CD4-positive, CD25-positive, alpha-beta regulatory T cell (primary cell): ENCODE results near the gene YDJC. TPM values are rescaled to one million over a fixed set of nuclear protein-coding genes. Genes with fewer than 3 reads are reported as not detected.
A peak's percentile ranks its signal among the peaks of the same experiment; 100 is the strongest.
"Not testable (repeated sequence)": the region's sequence is repeated elsewhere in the genome, so short reads cannot be mapped to it uniquely, and the experiment has no call there.

Experiments
- ATAC-seq, 2 donors: fragments of 150-1000 bp; cut with Tn5 transposase; one replicate each; pipeline ENCODE4 v1.10.0; 2021; ENCODE audit warnings: low read depth in 2 of 2, moderate number of reproducible peaks in 2 of 2, moderate library complexity in 1 of 2
- DNase-seq, 3 donors: peaks; one replicate each; pipeline versions ENCODE4 v3.0.0 to v3.0.0-alpha.2; 2012 to 2022; ENCODE audit warnings: mixed read lengths in 1 of 3
- H3K27ac ChIP-seq: one replicate; pipeline ENCODE4 v1.7.0; 2013; ENCODE audit warnings: mild to moderate bottlenecking, low read length; ENCODE audit not compliant: insufficient read depth, poor library complexity, severe bottlenecking
- H3K27me3 ChIP-seq: one replicate; pipeline ENCODE4 v1.7.0; 2013; ENCODE audit warnings: low read length; ENCODE audit not compliant: control insufficient read depth, insufficient read depth
- H3K36me3 ChIP-seq: one replicate; pipeline ENCODE4 v1.7.0; 2013; ENCODE audit warnings: mild to moderate bottlenecking, low read length, moderate library complexity; ENCODE audit not compliant: control insufficient read depth, insufficient read depth
- H3K4me1 ChIP-seq: 2 replicates; pipeline ENCODE4 v1.7.0; 2013; ENCODE audit warnings: mild to moderate bottlenecking, low read length; ENCODE audit not compliant: insufficient read depth, control insufficient read depth, poor library complexity, severe bottlenecking
- H3K4me3 ChIP-seq: one replicate; pipeline ENCODE4 v1.7.0; 2013; ENCODE audit warnings: low read depth, mild to moderate bottlenecking, low read length, moderate library complexity
- H3K9me3 ChIP-seq, 2 experiments: 1 replicate in 1 of 2; 2 replicates in 1 of 2; pipeline ENCODE4 v1.7.0; 2013; ENCODE audit warnings: low read length in 2 of 2, mild to moderate bottlenecking in 1 of 2, moderate library complexity in 1 of 2; ENCODE audit not compliant: control insufficient read depth in 2 of 2
- H3K27ac Mint-ChIP-seq, 3 donors: one replicate each; pipeline ENCODE4 v1.8.0; 2020 to 2022; ENCODE audit warnings: mild to moderate bottlenecking in 3 of 3, mixed read lengths in 3 of 3, moderate library complexity in 2 of 3
- H3K27me3 Mint-ChIP-seq: one replicate; pipeline ENCODE4 v1.8.0; 2022; ENCODE audit warnings: mild to moderate bottlenecking, mixed read lengths
- H3K36me3 Mint-ChIP-seq: one replicate; pipeline ENCODE4 v1.8.0; 2020; ENCODE audit warnings: mixed read lengths
- H3K4me1 Mint-ChIP-seq, 4 donors: one replicate each; pipeline ENCODE4 v1.8.0; 2020 to 2022; ENCODE audit warnings: mixed read lengths in 4 of 4, mild to moderate bottlenecking in 1 of 4
- H3K4me3 Mint-ChIP-seq, 4 donors: one replicate each; pipeline ENCODE4 v1.8.0; 2020 to 2022; ENCODE audit warnings: mild to moderate bottlenecking in 4 of 4, mixed read lengths in 4 of 4, moderate library complexity in 3 of 4
- H3K9me3 Mint-ChIP-seq, 7 donors: one replicate each; pipeline ENCODE4 v1.8.0; 2020 to 2022; ENCODE audit warnings: mixed read lengths in 7 of 7, mild to moderate bottlenecking in 3 of 7, moderate library complexity in 2 of 7
- polyA plus RNA-seq, 4 donors: library from polyadenylated mRNA; unstranded; fragments of 300-500 nt; fragmentation: Illumina TruSeq; gene quantifications; one replicate each; pipeline ENCODE4 v1.2.3, GENCODE V29; 2021
- total RNA-seq: library from RNA; stranded (reverse); gene quantifications from one replicate; pipeline ENCODE4 v1.2.3, GENCODE V29; 2022

The YDJC gene
- total and polyA plus RNA-seq, 5 donors from 2014 or later, result 34.4 to 70.0 (median 55.5) TPM

GRCh38 chr22:21596356-21597135, 33.3 kb downstream of the YDJC start:
- H3K9me3 ChIP-seq, H3K4me3 Mint-ChIP-seq, DNase-seq, H3K9me3 Mint-ChIP-seq, H3K27me3 ChIP-seq, H3K27me3 Mint-ChIP-seq, H3K4me1 ChIP-seq, H3K4me3 ChIP-seq, H3K27ac Mint-ChIP-seq, H3K27ac ChIP-seq, ATAC-seq: not testable (repeated sequence)
- H3K4me1 Mint-ChIP-seq, result peaks cover 13 to 70% (median 37%) of the 10 kb centered on the region in 4 donors
- H3K36me3 ChIP-seq, result peaks cover 53% of the 10 kb centered on the region
- H3K36me3 Mint-ChIP-seq, result peaks cover 43% of the 10 kb centered on the region

- H3K4me1 Mint-ChIP-seq, result peaks cover 13 to 72% (median 41%) of the 10 kb centered on the region in 4 donors
- DNase-seq (no peak), ATAC-seq (no peak)
- Histone ChIP-seq H3K27ac (no peak overlapping the region), H3K36me3 (peaks cover 59% of the 10 kb centered on the region), H3K4me1 (peaks cover 19% of the 10 kb centered on the region), H3K27me3 (no peaks in the 10 kb centered on the region), H3K4me3 (no peak overlapping the region), H3K9me3 (no peaks in the 10 kb centered on the region)
- H3K36me3 Mint-ChIP-seq, result peaks cover 43% of the 10 kb centered on the region
- no peaks in the 10 kb centered on the region for H3K27me3 Mint-ChIP-seq
- no peaks in the 10 kb centered on the region for H3K9me3 Mint-ChIP-seq
- H3K27ac Mint-ChIP-seq, result peak overlapping the region; percentile 7 to 38 (median 25)
- no peak overlapping the region for H3K4me3 Mint-ChIP-seq
Measured at GRCh38 chr22:21594865-21595452, 34.9 kb downstream of the YDJC start.

DNA sequence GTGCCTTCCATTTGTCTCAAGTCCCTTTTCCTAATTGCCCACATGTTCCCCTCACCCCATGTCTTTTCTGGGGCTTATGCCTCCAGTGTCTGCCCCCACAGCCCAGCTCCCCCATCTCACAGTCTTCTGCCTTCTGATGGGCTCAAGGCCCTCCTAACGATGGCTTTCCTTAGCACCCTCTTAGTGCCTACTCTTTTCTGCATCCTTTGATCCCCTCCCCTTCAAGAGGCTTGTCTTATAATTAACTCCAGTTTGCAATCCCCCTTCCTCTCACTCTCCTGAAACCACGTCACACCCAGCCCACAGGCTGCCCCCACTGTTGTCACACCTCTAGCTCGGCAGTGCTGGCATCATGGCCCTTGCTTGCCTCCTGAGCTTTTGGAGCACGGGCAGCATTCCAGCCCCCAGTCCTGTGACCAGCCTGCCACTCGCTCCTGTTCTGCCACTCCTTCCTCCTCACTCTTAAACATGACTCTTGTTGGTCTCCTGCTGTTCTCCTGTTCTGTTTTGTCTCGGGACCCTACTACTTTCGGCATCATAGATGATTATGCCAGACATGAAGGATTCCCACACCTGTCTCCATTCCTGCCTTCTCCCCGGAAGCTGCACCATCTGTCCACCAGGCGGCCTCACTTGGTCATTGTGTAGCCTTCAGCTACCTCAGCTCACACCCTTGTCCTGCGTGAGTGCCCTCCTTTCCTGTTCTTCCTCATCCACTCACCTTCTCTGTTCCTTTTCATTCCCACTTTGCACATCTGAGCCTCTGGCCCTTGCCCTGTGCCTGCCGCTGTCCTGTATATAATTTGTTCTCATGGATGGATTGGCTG, 36.2 kb downstream of the YDJC start:
- Histone ChIP-seq H3K4me1 (peaks cover 22% of the 10 kb centered on the region), H3K4me3 (no peak overlapping the region), H3K36me3 (peaks cover 65% of the 10 kb centered on the region), H3K27ac (no peak overlapping the region), H3K27me3 (no peaks in the 10 kb centered on the region), H3K9me3 (no peaks in the 10 kb centered on the region)
- Mint-ChIP-seq H3K27me3 (no peaks in the 10 kb centered on the region), H3K4me1 (peaks cover 17 to 72% (median 35%) of the 10 kb centered on the region in 4 donors), H3K9me3 (no peaks in the 10 kb centered on the region), H3K4me3 (peak overlapping the region in 1 of 4 donors; percentile 21), H3K27ac (peak overlapping the region in 2 of 3 donors; percentile 50 to 67), H3K36me3 (peaks cover 39% of the 10 kb centered on the region)
- ATAC-seq (no peak), DNase-seq (no peak)

DNA sequence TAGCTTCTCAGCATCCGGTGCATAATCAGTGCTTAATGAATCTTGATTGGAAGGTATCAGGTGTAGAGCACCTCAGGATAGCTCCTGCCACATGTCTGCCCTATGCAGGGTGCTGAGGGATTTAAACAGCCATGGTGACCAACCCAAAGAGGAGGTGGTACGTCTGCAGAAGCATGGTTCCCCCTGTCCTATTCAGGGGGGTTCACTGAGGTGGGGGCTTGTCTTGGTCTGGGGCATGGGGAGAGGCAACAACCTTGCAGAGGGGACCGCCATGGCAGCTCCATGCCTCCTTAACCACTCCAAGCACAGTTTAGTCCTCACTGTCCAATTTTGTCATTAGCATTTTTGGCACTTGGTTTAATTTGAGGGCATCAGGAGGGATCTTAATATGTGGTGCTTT, 37.4 kb downstream of the YDJC start:
- Histone ChIP-seq H3K36me3 (peaks cover 65% of the 10 kb centered on the region), H3K4me3 (no peak overlapping the region), H3K27ac (no peak overlapping the region), H3K4me1 (peaks cover 27% of the 10 kb centered on the region), H3K9me3 (no peaks in the 10 kb centered on the region), H3K27me3 (no peaks in the 10 kb centered on the region)
- ATAC-seq (no peak), DNase-seq (no peak)
- Mint-ChIP-seq H3K4me3 (no peak overlapping the region), H3K36me3 (peaks cover 46% of the 10 kb centered on the region), H3K27ac (peak overlapping the region in 2 of 3 donors; percentile 26 to 73), H3K27me3 (peaks cover 4% of the 10 kb centered on the region), H3K4me1 (peaks cover 19 to 76% (median 40%) of the 10 kb centered on the region in 4 donors), H3K9me3 (no peaks in the 10 kb centered on the region)

- no peak overlapping the region for H3K4me3 ChIP-seq
- peaks cover 28% of the 10 kb centered on the region for H3K4me1 ChIP-seq
- H3K36me3 ChIP-seq, result peaks cover 60% of the 10 kb centered on the region
- H3K27ac ChIP-seq, result no peak overlapping the region
- H3K9me3 ChIP-seq, result no peaks in the 10 kb centered on the region
- no peaks in the 10 kb centered on the region for H3K9me3 Mint-ChIP-seq
- peak overlapping the region; percentile 73 to 92 (median 78) for H3K27ac Mint-ChIP-seq
- ATAC-seq (no peak), DNase-seq (no peak)
- H3K4me1 Mint-ChIP-seq, result peaks cover 19 to 81% (median 42%) of the 10 kb centered on the region in 4 donors
- peaks cover 4% of the 10 kb centered on the region for H3K27me3 Mint-ChIP-seq
- H3K36me3 Mint-ChIP-seq, result peaks cover 46% of the 10 kb centered on the region
- peak overlapping the region in 1 of 4 donors; percentile 23 for H3K4me3 Mint-ChIP-seq
- no peaks in the 10 kb centered on the region for H3K27me3 ChIP-seq
Measured at GRCh38 chr22:21591695-21592094, 38.1 kb downstream of the YDJC start.

DNA sequence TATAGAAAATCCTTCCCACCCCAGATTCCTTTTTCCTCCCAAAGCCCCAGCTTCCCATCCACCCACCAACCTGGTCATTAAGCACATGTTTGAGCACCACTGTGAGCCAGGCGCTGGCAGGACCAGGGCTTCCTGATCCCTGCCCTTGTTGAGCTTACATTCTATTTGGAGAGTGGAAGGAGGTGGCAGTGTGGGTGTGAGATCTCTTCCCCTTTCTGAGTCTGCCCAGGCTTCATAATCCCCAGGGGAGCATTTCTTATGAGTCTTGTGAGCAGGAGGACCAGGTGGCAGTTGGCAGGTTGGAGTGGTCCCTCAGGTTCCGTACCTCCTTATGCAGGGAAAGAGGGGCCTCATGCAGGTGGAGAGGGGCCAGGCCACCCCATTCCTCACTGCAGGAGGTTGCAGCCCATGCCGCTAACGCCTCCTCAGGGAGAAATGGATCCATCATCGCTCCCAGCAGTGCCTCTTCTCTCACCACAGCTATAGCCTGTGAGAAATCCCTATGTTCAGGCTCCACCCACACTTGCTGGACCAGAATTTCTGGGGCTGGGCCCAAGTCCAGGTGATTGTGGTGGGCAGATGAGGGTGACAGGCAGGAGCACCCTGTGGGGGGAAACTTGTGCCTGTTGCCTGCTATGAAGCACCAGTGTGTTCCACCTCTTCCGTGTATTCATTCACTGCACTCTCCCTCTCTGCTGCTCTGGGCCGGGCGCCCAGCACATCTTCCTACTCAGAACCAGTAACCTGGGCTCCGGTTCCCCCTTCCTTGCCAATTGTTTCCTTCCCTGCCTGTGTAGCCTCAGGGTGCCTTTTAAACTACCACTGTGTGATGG, 38.8 kb downstream of the YDJC start:
- H3K4me1 ChIP-seq, result peaks cover 28% of the 10 kb centered on the region

DNA sequence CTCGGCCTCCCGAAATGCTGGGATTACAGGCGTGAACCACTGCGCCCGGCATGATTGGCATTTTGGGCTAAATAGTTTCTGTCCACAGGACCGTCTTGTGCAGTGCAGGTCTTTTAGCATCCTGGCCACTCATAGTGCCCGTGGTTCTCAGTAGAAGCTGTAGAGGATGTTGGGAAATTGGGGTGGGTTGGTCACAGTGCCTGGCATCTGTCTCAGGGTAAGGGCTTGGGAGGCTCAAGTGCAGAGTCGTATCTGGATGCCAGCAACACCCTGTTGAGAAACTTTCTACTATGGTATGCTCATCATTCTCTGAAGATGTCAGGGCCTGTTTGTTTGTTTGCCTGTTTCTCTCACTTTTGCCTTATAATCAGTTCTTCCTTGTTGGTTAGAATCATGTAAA, 40.4 kb downstream of the YDJC start:
- peaks cover 4% of the 10 kb centered on the region for H3K27me3 Mint-ChIP-seq
- no peaks in the 10 kb centered on the region for H3K27me3 ChIP-seq

More for the DNA sequence above, 38.8 kb downstream of the YDJC start:
- Mint-ChIP-seq H3K4me1 (peaks cover 19 to 82% (median 45%) of the 10 kb centered on the region in 4 donors), H3K4me3 (peak overlapping the region in 1 of 4 donors; percentile 23), H3K36me3 (peaks cover 43% of the 10 kb centered on the region), H3K27ac (peak overlapping the region; percentile 60 to 78 (median 78)), H3K9me3 (no peaks in the 10 kb centered on the region), H3K27me3 (peaks cover 4% of the 10 kb centered on the region)
- Histone ChIP-seq H3K36me3 (peaks cover 54% of the 10 kb centered on the region), H3K4me3 (no peak overlapping the region), H3K27me3 (no peaks in the 10 kb centered on the region), H3K27ac (no peak overlapping the region), H3K9me3 (no peaks in the 10 kb centered on the region)
- DNase-seq, result no peak
- no peak for ATAC-seq

More for the DNA sequence above, 40.4 kb downstream of the YDJC start:
- Mint-ChIP-seq H3K27ac (peak overlapping the region in 2 of 3 donors; percentile 15 to 61), H3K36me3 (peaks cover 33% of the 10 kb centered on the region), H3K4me1 (peaks cover 19 to 79% (median 45%) of the 10 kb centered on the region in 4 donors), H3K4me3 (peak overlapping the region; percentile 23 to 70 (median 44)), H3K9me3 (no peaks in the 10 kb centered on the region)
- no peaks in the 10 kb centered on the region for H3K9me3 ChIP-seq
- H3K27ac ChIP-seq, result no peak overlapping the region
- no peak for ATAC-seq
- no peak for DNase-seq
- H3K4me1 ChIP-seq, result peaks cover 28% of the 10 kb centered on the region
- H3K4me3 ChIP-seq, result no peak overlapping the region
- H3K36me3 ChIP-seq, result peaks cover 38% of the 10 kb centered on the region
